Measurements from ENCODE around the gene MICAL2.

Gene MICAL2

DNA sequence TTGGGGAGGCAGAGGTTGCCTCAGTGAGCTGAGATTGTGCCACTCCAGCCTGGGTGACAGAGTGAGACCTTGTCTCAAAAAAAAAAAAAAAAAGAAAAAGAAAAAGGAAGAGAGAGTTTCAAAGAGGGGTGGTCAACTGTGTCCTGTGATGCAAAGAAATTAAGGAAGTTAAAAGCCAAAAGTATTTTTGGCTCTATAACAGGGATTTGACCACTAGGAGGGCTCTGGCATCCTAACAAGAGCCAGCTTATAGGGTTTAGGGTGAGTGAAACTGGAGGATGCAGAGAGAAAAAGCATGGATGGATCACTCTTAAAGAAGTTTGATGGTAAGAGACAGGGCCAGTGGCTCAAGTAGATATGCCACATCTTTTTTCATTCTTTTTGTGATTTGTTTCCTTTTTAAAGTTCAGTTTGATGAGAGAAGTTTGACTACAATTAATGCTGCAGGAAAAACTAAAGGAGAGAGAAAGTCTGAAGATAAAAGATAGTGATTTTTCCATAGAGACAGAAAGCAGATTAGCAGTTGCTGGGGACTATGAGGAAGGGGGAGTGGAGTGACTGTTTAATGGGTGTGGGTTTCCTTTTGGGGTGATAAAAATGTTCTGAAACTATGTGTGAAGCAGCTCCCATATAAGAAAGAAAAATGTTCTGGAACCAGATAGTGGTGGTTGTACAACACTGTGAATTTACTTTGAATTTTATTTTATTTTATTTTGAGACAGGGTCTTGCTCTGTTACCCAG, 11.1 kb upstream of the MICAL2 start:
- DNase-seq (ENCODE audit: low read depth in 3 of 3) = no peak

DNA sequence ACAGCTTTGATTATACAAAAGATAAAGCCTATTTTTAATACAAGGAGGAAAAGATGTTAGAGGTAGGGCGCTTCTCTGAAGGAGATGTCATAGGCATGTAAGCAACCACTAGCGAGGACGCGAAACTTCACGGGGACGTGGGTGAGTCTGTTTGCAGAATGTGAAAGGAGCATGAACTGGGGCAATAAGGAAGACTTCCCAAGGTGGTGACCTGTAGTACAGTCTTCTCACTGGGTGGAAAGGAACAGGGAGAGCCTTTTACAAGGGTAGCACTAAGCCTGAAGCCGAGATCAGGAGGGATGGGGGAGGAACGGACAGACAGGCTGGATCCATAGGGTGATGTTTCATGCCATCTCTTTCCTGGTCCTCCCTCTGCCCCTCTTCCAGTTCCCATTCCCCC, 10.0 kb upstream of the MICAL2 start:
- DNase-seq (ENCODE audit: low read depth in 3 of 3) = no peak

DNA sequence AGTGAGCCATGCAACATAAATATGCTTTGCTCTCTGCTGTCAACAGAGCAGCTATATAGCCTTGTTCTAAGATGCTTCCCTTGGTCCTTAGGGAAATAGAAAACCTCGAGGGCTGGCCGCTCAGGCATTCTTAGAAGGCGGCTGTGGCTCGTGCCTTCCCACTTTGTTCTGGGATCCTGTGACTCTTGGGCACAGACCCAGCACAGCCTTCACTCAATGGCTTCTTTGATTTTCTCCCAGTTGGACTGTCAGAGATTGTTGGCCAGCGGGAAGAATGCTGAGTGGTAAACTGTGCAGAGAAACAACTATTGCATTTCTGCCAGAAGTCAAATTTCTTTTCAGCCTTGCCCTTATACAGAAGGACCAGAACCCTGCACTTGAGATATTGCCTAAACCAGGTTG, 9.5 kb upstream of the MICAL2 start:
- DNase-seq (ENCODE audit: low read depth in 3 of 3) = no peak

DNA sequence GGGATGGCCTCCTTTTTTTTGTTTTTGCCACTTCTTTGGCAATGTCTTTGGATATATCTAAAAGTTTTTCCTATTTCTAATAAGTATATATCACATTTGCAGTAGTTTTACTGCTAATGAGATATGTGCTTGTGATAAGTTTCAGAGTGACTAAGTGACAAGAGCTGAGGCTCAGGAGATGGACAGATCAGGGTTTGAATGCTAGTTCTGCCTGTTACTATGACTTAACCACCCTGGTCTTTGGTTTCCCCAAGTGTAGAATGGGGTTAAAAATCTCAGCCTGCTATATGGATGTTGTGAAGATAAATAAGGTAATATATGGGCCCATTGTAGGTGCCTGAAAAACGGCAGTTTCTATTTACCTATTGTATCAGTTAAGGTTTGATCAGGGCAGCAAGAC, 9.1 kb upstream of the MICAL2 start:
- DNase-seq (ENCODE audit: low read depth in 3 of 3) = no peak

DNA sequence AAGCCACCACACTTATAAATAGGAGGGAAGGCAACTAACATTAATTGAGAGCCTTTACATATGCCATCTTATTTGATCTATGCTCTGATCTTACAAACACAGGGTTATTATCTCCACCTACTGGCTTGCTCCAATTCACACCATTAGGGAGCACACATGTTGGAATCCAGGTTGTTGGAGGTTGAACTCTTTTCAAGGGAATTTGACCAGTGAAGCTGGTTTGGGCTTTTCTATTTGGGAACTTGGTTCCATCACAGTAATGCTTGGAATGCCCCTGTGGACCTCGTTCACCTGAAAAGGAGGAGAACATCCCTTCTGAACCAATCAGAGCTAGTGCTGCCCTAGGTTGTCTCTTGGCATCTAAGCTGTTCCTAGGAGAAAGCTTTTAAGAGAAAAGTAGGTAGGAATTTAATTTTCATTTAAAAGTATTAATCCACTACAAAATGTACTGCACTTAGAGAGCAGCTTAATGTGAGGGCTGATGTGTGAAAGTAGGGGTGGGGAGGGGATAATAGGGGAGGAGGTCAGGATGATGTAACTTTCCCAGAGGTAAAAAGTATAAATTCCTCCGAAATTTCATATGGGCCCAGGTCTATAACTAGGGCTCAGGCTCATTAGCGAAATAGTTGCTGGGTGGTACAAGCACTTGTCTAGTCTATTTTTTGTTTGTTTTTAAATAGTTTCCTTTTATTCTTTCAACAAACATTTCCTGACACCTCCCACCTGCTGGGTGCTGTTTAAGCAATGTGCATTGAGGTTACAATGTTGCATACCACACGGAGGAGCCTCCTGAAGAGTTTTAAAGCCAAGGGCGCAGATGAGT, 7.6 kb upstream of the MICAL2 start:
- DNase-seq (ENCODE audit: low read depth in 3 of 3) = no peak

DNA sequence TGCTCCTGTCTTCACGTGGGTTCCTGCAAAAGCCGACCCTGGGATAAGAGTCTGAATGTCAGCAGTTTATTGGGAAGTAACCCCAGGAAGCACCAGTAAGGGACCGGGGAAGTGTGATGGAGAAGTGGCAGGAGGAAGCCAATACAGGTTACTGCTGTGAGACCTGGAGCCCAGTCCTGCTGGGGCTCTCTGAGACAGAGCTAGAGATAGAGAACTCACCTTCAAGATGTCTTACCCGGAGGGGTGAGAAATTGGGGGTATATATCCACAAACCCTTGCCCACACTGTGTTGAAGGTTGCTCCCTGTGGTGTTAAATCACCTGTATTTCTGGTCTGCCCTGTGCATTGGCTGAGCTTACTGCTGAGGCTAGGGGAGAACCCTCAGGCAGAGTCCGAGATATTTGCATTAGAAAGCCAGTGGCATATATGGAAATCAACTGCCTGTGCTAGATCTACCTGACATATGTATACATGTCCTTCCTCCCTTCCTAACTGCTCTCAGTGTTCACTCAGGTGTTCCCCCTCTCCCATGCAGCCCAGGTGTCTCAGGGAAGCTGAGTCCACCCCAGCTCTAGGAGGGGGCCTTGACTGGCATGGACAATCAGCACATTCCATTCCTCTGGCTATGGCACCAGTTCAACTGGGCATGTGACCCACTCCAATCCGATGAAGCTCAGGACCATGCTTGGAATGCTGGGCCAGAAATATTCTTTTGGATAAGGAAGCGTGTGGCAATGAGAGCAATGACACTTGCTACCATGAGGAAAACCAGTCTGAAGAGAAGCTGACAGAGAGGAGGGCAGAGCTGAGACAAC, 6.8 kb upstream of the MICAL2 start:
- no peak for DNase-seq (ENCODE audit: low read depth in 3 of 3)

DNA sequence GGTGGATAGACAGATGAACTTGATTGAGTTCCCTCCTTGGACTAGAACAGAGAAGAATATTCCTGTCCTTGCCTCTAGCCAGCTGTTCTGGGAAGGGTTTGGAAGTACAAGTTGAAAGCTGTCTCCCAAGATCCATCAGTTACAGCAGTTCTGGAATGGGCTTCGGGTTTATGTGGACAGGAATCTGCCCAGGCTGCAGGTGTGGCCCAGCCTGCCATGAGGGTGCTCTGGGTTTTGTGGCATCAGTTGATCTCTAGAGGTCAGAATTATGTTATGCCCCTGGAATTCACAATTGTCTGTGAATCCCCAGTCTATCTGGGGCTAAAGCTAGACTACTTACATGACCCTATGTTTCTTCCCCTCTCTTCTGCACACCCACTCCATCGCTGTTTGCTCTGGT, 4.9 kb upstream of the MICAL2 start:
- DNase-seq (ENCODE audit: low read depth in 3 of 3) = no peak

DNA sequence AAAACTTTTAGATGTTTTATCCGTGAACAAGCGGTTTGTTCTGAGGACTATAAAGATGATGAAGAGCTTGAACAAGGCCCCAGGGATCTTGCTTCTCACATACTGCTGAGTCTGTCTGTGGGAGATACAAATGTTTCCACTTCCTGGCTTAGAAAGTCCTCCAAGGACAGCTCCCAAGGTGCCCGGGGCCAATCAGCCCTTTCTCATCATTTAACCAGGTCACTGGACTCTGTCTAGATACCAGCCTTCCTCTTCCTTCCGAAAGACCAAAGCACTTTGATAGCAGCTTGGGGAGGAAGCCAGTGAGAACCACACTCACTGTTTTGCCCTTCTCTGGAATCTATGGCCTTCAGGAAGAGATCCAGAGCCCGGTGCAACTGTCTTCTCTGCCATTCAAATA, 4.3 kb upstream of the MICAL2 start:
- no peak for DNase-seq (ENCODE audit: low read depth in 3 of 3)

DNA sequence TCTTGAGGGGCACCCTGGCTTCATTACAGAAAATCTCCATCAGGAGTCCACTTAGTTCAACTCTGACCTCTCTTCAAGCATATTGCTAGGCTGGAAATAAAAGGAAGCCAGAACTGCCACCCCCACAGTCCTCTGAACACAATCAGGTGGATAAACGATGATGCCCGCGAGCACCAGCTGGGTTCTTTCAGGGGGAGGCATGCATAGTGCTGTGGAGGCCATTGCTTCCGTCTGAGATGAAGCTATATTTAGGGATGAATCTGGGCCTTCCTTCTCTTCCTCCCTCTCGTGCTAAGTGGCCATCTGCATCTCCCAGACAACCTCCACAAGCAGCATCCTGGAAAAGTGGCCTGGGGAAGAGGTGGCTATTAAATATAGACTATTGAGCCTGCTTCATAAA, 3.9 kb upstream of the MICAL2 start:
- no peak for DNase-seq (ENCODE audit: low read depth in 3 of 3)

DNA sequence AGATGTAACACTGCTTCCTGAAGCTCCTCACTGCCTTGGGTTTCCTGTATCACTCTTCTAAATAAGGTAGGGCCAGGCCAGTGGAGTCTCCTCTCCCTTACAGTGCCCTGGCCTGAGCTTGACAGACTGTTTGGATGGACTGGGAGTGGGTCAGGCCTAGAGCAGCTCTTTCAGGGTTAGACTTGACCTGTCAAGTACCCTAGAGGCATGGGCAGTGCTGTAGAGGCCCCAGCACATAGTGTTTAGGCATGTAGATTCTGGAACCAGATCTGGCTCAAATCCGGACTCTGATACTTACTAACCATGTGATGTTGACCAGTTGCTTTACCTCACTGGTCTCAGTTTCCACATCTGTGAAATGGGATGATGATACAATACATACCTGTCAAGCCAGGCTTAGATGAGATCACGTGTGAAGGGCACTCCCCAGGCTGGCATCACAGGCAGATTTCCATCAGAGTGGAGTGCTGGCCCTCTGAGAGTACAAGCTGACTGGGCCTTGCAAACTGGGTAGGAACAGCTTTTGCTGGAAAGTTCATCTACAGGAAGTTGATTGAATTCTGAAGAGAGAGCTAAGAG, 1.4 kb upstream of the MICAL2 start:
- no peak for DNase-seq (ENCODE audit: low read depth in 3 of 3)

DNA sequence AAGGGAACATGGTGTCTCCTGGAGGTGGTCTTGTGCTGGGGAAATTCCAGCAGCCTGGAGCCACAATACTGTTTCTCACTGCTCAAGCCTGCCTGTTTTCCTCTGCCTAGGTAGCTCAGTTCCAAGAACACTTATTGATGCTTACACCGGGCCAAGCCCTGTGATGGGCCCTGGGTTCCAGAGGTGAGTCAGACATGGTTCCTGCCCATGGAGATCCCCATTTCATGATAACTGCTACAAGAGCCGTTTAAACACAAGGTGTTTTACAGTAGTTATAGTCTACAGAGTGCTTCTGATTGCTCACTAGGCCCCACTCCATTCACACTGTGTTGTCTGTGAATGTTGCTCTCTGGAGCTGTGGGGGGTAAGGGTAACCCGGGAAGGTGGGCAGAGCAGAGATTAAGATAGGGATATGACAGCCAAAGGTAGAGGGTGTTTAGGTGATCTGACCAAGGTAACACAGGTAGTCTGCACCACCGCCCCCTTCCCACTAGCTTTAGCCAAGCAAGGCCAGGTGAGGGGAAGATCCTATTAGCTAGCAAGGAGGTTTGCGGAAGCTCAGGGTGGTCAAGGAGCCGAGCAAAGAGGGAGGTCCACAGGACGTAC, 696 bp upstream of the MICAL2 start:
- no peak for DNase-seq (ENCODE audit: low read depth in 3 of 3)

DNA sequence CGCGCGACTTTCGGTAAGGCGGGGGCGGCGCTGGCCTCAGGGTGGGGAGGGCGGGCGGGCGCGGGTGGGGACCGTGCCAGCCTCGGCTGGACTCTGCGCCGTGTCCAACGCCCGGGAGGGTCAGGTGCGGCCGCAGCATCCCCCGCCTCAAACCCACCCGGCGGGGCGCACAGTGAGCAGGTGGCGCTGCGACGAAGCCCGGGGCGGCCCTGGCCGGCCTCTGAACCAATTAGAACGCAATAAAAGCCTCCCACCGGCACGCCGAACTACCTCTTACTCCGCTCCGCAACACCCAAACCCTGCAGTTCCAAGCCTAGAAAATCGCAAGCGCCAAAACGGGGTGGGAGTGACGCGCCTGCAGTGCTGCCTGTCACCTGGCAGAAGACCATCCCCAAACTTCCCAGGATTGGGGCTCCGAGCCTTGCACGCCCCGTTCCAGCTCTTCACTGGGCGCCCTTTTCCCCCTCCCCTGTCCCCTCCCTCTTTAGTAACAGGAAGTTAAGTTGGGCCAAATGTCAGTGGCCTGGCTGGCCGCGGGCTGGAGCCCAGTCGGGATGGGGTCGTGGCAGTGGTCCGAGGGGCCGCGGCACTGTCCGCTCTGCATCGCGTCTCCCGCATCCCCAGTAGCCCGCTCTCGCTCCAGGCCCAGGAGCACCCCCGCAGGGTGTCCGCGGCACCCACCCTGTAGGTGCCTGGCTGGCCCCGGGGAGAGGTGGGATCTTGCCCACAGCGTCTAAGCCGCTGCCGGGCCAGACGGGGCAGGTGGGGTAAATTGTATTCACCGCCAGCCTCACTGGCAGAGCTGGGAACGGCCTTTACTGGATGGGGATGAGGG, 541 bp downstream of the MICAL2 start:
- peak in 1 of 3 experiments; percentile 28 for DNase-seq (ENCODE audit: low read depth in 3 of 3)

DNA sequence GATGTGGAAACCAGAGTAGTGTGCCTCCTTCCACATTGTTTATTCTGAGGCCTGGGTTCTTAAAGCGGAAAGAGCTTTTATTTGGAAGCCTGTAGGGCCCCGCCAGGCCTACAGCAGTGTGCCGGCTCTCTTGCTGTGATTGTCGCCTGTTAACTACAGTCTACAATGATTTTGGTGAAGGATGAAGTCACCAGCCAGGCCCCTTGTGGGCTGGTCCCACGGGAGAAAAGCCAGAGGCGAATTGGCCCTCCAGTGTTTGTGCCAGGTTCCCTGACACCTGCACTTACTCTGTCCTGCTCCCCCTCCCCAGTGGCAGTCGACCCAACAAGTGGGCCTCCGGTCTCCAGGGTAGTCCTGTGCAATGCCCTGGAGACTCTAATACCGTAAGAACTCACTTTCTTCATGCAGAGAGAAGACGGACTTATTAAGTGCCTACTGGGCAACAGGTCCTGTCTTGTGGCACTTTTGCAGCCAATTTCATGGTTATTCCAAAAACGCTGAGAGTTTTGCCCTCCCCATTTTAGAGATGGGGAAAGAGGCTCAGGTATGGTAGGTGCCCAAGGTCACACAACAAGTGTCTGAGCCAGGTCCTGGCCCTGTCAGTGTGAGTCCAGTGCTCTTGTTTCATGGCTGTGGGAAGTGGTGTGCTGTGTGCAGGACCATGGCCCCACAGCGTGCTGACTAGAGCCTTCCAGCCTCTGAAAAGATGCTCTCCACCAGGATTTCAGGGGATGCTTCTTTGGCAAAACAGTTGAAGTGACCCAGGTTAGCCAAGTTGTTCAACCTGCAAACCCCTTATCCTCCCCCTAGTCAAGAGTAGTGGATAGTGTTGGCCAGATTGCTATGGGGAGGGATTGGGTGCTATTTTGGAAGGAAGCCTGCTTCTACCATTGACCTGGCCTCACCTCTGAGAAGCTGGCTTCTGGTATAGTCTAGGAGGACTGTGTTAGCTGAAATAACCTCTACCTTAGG, 1.4 kb downstream of the MICAL2 start:
- no peak for DNase-seq (ENCODE audit: low read depth in 3 of 3)

DNA sequence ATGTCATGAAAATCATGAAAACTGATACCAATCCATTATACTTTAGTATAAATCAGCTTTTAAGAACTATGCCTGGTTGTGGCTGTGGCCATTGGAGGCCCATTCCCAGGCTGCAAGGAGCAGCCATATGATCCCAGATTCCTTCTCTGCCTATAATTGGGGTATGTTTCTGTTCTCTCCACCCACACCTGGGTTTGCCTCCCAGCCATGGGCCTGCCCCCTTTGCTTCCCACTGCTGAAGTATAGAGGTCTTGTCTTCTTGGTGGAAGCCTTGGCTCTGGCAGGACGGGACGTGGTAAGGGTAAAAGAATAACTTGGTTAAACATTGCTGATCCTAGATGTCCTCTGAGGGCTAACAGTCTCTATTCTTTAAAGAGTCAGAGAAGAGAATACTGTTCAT, 2.4 kb downstream of the MICAL2 start:
- DNase-seq (ENCODE audit: low read depth in 3 of 3) = no peak

DNA sequence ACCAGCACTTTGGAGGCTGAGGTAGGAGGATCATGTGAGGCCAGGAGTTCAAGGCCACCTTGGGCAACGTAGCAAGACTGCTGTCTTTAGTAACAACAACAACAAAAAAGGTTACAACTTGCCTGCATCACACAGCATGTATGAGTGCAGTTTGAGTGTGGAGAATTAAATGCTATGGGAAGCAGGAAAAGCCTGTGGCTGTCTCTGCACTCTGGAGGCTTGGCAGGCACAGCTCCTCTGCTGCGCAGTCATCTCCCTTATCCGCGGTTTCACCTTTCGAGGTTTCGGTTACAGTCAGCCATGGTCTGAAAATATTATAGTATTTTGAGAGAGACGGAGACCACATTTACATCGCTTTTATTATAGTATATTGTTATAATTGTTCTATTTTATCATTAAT, 2.9 kb downstream of the MICAL2 start:
- no peak for DNase-seq (ENCODE audit: low read depth in 3 of 3)

DNA sequence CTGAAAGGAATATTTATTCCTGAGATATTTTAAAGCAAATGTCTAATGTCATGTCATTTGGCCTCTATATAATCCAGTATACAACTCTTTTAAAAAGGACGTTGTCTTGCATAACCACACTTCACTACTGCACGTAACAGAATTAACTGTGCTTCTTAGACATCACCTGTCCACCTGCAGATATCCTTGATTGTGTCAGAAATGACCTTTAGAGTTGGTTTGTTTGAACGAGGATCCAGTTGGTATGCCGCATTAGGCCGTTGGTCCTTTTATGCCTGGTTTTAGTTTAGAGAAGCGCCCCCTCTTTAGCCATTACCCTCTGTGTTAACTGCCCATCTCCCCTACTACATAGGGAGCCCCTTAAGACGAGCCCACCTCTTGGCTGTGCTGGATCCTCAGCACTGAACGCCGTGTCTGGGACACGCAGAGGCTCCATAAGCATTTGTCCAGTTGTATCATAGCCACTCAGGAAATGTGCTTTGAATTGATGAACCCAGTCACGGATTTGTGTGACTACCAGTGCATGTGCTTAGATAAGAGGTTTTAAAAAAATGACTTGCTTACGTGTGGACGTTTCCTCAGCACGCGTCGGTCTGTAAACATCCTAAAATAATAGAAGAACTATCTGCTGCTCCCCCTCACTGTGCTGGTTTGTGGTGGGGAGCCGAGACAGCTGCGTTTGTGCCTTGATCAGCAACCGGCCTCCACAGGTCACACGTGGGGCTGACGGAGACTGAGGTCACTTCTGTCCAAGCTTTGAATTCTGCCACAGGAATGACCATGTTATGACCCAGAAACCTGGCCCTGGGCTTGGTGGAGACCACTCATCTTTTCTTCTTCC, 4.0 kb downstream of the MICAL2 start:
- DNase-seq (ENCODE audit: low read depth in 3 of 3) = no peak

DNA sequence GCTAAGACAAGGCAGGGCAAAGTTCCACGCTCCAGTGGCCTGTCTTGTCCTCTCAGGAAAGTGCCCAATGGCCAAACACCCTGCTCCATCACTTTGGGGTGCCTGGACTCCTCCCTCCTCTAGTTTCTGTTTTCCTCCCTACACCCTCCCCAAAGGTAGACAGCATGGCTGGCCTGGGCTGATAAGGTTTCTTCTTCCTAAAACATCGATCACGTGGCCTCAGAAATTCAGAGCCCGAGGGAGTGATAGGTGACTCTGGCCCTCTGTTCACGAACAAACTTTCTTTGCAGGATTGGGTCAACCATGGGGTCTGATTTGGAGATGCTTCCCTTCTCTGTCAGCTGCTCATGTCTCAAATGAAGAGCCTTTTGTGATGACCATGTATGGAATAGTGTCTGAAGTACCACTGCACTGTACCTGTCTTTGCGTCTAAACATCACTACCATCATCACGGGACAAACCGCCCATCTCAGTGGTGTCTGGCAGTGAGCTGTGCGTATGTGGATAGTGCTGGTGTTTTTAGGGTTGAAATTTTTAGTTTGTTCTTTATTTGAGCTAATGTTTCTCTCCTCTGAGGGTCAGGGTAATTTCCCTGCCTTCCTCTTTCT, 6.1 kb downstream of the MICAL2 start:
- DNase-seq (ENCODE audit: low read depth in 3 of 3) = no peak

DNA sequence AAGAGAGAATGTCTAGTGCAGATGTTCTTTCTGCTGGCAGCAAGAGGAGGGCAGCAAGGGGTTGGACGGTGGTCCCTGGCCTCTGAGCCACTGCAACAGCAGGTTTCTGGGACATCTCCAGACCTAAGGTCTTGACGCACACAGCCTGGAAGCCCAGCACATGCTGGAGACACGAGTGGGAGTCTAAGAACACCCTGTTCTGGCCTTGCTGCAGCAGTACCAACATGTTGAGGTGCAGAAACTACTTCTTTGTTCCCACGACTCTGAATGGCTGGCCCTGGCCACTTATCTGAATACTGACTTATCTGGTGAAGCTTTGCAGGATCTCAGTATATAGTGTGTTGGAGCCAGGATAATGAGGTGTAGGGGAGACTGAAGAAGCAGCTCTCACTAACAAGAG, 6.8 kb downstream of the MICAL2 start:
- DNase-seq (ENCODE audit: low read depth in 3 of 3) = no peak

Measured in stimulated activated CD4-positive, alpha-beta T cell treated with anti-CD3 and anti-CD28 coated beads, TNF-alpha, amount 100 ng/mL, for 24 hours (primary cell).